Smooth muscle cell (in vitro differentiated cells): ENCODE data around the gene KIAA1958. TPM values are rescaled to one million over a fixed set of nuclear protein-coding genes. Genes with fewer than 3 reads are reported as not detected.

Source experiments
- DNase-seq: peaks from one replicate; lab custom pipeline; 2025; ENCODE audit not compliant: unreplicated experiment; lab: John Stamatoyannopoulos, UW
- H2AFZ ChIP-seq: fragments of 200-600 bp; sonication (generic); 2 replicates; pipeline ENCODE4 v1.6.0; 2016; ENCODE audit warnings: antibody characterized with exemption, low read depth, mild to moderate bottlenecking
- H3F3A ChIP-seq: fragments of 200-600 bp; sonication (generic); 2 replicates; pipeline ENCODE4 v1.6.0; 2017; ENCODE audit warnings: antibody characterized with exemption, low read depth
- H3K27ac ChIP-seq: fragments of 200-600 bp; sonication (generic); 2 replicates; pipeline ENCODE4 v1.5.1; 2016; ENCODE audit warnings: low read depth, mild to moderate bottlenecking
- H3K27me3 ChIP-seq: fragments of 200-600 bp; sonication (generic); 2 replicates; pipeline ENCODE4 v1.6.1; 2016; ENCODE audit warnings: low read depth, mild to moderate bottlenecking
- H3K36me3 ChIP-seq: fragments of 200-600 bp; sonication (generic); 2 replicates; pipeline ENCODE4 v1.5.1; 2016; ENCODE audit warnings: low read depth
- H3K4me1 ChIP-seq: fragments of 200-600 bp; sonication (generic); 2 replicates; pipeline ENCODE4 v1.5.1; 2016; ENCODE audit warnings: low read depth
- H3K4me2 ChIP-seq: fragments of 200-600 bp; sonication (generic); 2 replicates; pipeline ENCODE4 v1.6.0; 2016; ENCODE audit warnings: mild to moderate bottlenecking
- H3K4me3 ChIP-seq: fragments of 200-600 bp; sonication (generic); 2 replicates; pipeline ENCODE4 v1.5.1; 2016; ENCODE audit warnings: mild to moderate bottlenecking
- H3K79me2 ChIP-seq: fragments of 200-600 bp; sonication (generic); 2 replicates; pipeline ENCODE4 v1.6.0; 2016; ENCODE audit warnings: low read depth, mild to moderate bottlenecking
- H3K9ac ChIP-seq: fragments of 200-600 bp; sonication (generic); 2 replicates; pipeline ENCODE4 v1.6.0; 2016; ENCODE audit warnings: low read depth
- H3K9me3 ChIP-seq: fragments of 200-600 bp; sonication (generic); replicated peaks from 2 replicates; pipeline ENCODE4 v1.5.1; 2016; ENCODE audit warnings: low read depth
- H4K20me1 ChIP-seq: fragments of 200-600 bp; sonication (generic); 2 replicates; pipeline ENCODE4 v1.6.0; 2016; ENCODE audit warnings: low read depth
- CTCF ChIP-seq: fragments of 200-600 bp; sonication (generic); IDR thresholded peaks from 2 replicates; pipeline ENCODE4 v1.5.1; 2017; ENCODE audit warnings: borderline replicate concordance, mild to moderate bottlenecking, antibody characterized with exemption; ENCODE audit not compliant: insufficient read depth, poor library complexity, severe bottlenecking
- WGBS: methylation state at CpG from one replicate; pipeline ENCODE4 v1.1.7; 2016; ENCODE audit warnings: low lambda C conversion rate; 5-methylcytosine and 5-hydroxymethylcytosine counted together
- polyA plus RNA-seq: library from polyadenylated mRNA; unstranded; fragments of >200 nt; fragmentation: Nextera tagmentation; extraction: Ambion mirVana; gene quantifications from 2 replicates; pipeline ENCODE4 v1.2.1, GENCODE V29; 2016
- total RNA-seq: library from RNA; depleted of rRNA; stranded (reverse); fragments of >200 nt; gene quantifications from 2 replicates; pipeline ENCODE4 v1.2.3, GENCODE V29; 2014

Gene KIAA1958
- total and polyA plus RNA-seq, 2 experiments from 2014 or later, result 1.1 to 1.8 TPM

GRCh38 chr9:112537561-112537960 is 50.9 kb downstream of the KIAA1958 start:
- Histone ChIP-seq H3K27me3 (no peaks in the 10 kb centered on the region), H3K4me3 (no peak overlapping the region), H3K27ac (no peak overlapping the region), H4K20me1 (no peaks in the 10 kb centered on the region), H3K79me2 (no peaks in the 10 kb centered on the region), H3K36me3 (no peaks in the 10 kb centered on the region), H3K9me3 (no peaks in the 10 kb centered on the region), H2AFZ (no peak overlapping the region), H3F3A (no peaks in the 10 kb centered on the region), H3K9ac (no peak overlapping the region), H3K4me2 (no peak overlapping the region), H3K4me1 (no peaks in the 10 kb centered on the region)
- TF ChIP-seq CTCF, result no peak
- DNase-seq, result no peak
- 92% methylated on average over 1 of the region's 1 CpG for WGBS

GRCh38 chr9:112540800-112541199 is 54.2 kb downstream of the KIAA1958 start:
- Histone ChIP-seq H3K4me3 (no peak overlapping the region), H4K20me1 (no peaks in the 10 kb centered on the region), H3K9ac (no peak overlapping the region), H2AFZ (no peak overlapping the region), H3K27me3 (no peaks in the 10 kb centered on the region), H3K4me2 (no peak overlapping the region), H3K36me3 (no peaks in the 10 kb centered on the region), H3F3A (no peaks in the 10 kb centered on the region), H3K9me3 (no peaks in the 10 kb centered on the region), H3K4me1 (no peaks in the 10 kb centered on the region), H3K79me2 (no peaks in the 10 kb centered on the region), H3K27ac (no peak overlapping the region)
- no peak for DNase-seq
- no peak for TF ChIP-seq CTCF
- WGBS, result 97% methylated on average over 4 of the region's 4 CpGs

GRCh38 chr9:112541685-112542084 is 55.1 kb downstream of the KIAA1958 start:
- Histone ChIP-seq H3K27me3 (no peaks in the 10 kb centered on the region), H3F3A (no peaks in the 10 kb centered on the region), H3K36me3 (no peaks in the 10 kb centered on the region), H3K4me1 (peaks cover 3% of the 10 kb centered on the region), H3K27ac (no peak overlapping the region), H3K4me3 (no peak overlapping the region), H3K79me2 (no peaks in the 10 kb centered on the region), H3K9ac (no peak overlapping the region), H2AFZ (no peak overlapping the region), H3K4me2 (no peak overlapping the region), H3K9me3 (no peaks in the 10 kb centered on the region), H4K20me1 (no peaks in the 10 kb centered on the region)
- DNase-seq, result no peak
- 96% methylated on average over 7 of the region's 7 CpGs for WGBS
- no peak for TF ChIP-seq CTCF

- no peaks in the 10 kb centered on the region for H4K20me1 ChIP-seq
- H3K36me3 ChIP-seq, result no peaks in the 10 kb centered on the region
- 91% methylated on average over 1 of the region's 1 CpG for WGBS
- peaks cover 3% of the 10 kb centered on the region for H3K4me1 ChIP-seq
- H3K79me2 ChIP-seq, result no peaks in the 10 kb centered on the region
- H3F3A ChIP-seq, result no peaks in the 10 kb centered on the region
- H3K27me3 ChIP-seq, result no peaks in the 10 kb centered on the region
- no peaks in the 10 kb centered on the region for H3K9me3 ChIP-seq
- H3K27ac ChIP-seq, result no peak overlapping the region
- no peak for TF ChIP-seq CTCF
- H3K4me2 ChIP-seq, result no peak overlapping the region
- DNase-seq, result no peak
- H3K9ac ChIP-seq, result no peak overlapping the region
- no peak overlapping the region for H3K4me3 ChIP-seq
- H2AFZ ChIP-seq, result no peak overlapping the region
Observed at GRCh38 chr9:112542593-112543292, 56.1 kb downstream of the KIAA1958 start.
